GM12801 (cell line): ENCODE measurements around the gene LAMP5.

Experiments
- TF ChIP-seq, protein P1 (sequence below): IDR thresholded peaks from one replicate; pipeline ENCODE4 v1.5.1; 2011; ENCODE audit warnings: control low read depth; ENCODE audit not compliant: insufficient read length; ENCODE audit errors: extremely low read depth

LAMP5 gene

GRCh38 chr20:9517297-9518162 lies 3.1 kb downstream of the LAMP5 start:
- TF ChIP-seq, protein P1, sequence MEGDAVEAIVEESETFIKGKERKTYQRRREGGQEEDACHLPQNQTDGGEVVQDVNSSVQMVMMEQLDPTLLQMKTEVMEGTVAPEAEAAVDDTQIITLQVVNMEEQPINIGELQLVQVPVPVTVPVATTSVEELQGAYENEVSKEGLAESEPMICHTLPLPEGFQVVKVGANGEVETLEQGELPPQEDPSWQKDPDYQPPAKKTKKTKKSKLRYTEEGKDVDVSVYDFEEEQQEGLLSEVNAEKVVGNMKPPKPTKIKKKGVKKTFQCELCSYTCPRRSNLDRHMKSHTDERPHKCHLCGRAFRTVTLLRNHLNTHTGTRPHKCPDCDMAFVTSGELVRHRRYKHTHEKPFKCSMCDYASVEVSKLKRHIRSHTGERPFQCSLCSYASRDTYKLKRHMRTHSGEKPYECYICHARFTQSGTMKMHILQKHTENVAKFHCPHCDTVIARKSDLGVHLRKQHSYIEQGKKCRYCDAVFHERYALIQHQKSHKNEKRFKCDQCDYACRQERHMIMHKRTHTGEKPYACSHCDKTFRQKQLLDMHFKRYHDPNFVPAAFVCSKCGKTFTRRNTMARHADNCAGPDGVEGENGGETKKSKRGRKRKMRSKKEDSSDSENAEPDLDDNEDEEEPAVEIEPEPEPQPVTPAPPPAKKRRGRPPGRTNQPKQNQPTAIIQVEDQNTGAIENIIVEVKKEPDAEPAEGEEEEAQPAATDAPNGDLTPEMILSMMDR: no peak

DNA sequence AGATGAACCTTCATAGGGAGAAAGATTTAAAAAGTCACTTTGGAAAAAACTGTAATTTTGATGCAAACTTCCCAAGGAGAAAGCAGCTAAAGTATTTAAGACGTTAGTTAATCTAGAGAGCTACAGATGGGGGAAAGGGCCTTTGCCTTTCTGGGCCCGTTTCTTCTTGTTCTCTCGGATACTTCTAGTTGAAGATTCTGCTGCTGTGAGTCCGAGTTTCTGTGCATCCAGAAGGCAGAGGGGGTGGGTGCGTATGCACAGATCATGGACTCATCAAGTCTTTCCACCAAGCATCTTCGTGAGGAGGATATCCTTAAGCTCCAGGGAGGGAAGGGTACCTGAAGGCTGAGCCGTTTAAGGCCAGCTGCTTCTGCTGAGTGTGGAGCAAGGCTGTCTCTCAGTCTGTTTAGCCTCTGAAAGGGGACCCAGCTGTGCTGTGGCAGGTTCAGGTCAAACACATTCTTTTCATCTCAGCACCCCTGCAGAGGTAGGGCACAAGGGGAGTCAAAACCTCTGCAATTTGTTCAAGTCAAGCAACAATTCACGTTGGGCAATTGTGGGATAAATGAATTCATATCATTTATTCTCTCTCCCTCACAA lies 4.3 kb downstream of the LAMP5 start:
- TF ChIP-seq, protein P1: no peak

DNA sequence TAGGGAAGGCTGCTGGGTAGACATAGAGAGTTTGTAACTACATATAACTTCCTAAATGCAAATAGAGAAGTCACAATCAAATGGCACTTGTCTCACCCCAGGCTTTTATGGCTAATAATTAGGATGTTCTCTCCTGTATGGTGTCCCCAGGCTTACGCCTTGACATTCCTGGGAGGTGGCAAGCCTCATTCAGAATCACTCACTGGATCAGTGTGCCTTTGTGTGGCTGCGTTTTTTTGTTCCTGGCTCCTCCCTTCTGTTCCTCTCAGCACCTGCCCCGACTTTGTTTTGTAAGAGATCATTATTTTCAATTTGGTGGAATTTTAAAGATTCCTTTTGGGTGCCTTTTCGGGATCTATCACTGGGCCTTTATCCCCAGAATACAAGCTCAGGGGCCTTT lies 5.7 kb downstream of the LAMP5 start:
- TF ChIP-seq, protein P1: no peak

GRCh38 chr20:9523636-9524035 lies 9.2 kb downstream of the LAMP5 start:
- TF ChIP-seq, protein P1: no peak

GRCh38 chr20:9531581-9531980 lies 17.2 kb downstream of the LAMP5 start:
- TF ChIP-seq, protein P1: no peak

DNA sequence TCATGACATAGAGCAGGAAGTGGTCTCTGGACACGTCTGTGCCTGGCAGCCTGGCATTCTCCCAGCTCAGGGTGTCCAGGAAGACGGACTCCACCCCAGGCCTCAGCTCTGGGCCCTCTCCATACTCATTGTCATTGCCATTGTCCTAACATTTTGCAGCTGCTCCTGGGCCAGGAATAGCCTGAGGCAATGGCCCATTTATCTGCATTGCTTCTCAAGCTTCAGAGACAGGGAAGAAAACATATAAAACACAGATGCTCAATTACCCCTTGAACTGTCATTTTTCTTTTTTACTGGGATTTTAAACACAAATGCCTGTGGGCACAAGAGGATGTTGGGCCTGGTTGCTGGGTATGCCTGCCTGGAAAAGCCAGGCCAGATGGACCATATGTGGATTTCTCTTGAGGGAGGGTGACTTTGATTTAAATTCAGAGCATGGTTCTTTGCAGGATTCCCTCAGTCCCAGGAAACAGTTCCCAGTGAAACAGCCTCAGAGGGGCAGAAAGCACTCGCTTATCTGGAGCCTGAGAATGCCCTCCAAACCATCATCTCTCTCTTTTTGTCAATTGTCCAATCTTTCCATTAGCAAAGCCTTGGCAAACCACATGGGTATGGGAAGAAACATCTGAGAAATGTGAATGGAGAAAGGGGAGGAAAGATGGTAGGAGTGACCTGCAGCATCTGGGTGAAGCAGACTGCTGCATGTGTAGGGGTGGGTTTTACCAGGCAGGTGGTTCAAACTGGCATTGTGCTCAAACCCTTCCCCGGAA lies 17.9 kb downstream of the LAMP5 start:
- TF ChIP-seq, protein P1: no peak

DNA sequence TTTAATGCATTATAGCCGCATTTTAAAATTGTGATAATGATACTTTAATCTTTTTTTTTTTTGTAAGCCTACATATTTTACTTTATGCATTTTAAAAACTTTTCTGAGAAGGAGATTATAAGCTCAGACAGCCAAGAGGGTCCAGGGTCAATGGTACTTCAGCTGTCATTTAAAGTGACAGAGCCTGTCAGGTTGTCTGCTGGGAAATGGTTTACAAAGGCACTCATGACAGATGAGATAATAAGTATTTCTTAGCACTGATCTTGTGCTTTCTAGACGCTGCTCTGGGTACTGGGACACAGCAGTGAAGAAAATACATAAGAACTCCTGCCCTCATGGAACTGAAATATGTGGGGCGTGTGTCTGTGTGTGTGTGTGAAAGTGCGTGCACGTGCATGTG lies 19.6 kb downstream of the LAMP5 start:
- TF ChIP-seq, protein P1: no peak
